CD4-positive, alpha-beta T cell treated with Interleukin-6 at 100 ng/mL for 8 hours (primary cell): Measurements from ENCODE around the gene CNR2.
A peak's percentile ranks its signal among the peaks of the same experiment; 100 is the strongest.
"Not testable (repeated sequence)": the region's sequence is repeated elsewhere in the genome, so short reads cannot be mapped to it uniquely, and the experiment has no call there.

ENCODE experiments used
- DNase-seq: peaks from one replicate; pipeline ENCODE4 v3.0.0-alpha.2; 2020; ENCODE audit warnings: mixed read lengths, low spot score

CNR2 gene

GRCh38 chr1:23834156-23834555 is 79.0 kb downstream of the CNR2 start:
- DNase-seq: not testable (repeated sequence)

DNA sequence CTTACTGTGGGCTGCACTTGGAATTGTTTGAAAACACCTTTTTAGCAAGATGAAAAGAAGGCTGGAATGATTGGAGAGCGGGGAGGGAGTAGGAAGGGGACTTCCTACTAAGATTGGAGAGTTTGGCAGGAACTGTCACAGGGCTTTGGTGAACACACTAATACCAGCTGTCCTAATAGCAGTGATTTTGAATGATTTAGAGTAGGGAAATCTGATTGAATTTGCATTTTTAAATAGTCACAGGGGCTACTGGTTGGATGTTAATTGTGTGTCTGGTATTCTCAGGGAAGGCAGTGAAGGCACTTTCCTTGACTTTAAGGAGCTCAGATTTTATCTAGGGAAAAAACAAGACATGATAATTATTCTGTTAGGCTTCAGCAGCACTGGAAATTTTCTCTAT is 85.4 kb downstream of the CNR2 start:
- DNase-seq: no peak

GRCh38 chr1:23826590-23826989 is 86.6 kb downstream of the CNR2 start:
- DNase-seq: not testable (repeated sequence)

DNA sequence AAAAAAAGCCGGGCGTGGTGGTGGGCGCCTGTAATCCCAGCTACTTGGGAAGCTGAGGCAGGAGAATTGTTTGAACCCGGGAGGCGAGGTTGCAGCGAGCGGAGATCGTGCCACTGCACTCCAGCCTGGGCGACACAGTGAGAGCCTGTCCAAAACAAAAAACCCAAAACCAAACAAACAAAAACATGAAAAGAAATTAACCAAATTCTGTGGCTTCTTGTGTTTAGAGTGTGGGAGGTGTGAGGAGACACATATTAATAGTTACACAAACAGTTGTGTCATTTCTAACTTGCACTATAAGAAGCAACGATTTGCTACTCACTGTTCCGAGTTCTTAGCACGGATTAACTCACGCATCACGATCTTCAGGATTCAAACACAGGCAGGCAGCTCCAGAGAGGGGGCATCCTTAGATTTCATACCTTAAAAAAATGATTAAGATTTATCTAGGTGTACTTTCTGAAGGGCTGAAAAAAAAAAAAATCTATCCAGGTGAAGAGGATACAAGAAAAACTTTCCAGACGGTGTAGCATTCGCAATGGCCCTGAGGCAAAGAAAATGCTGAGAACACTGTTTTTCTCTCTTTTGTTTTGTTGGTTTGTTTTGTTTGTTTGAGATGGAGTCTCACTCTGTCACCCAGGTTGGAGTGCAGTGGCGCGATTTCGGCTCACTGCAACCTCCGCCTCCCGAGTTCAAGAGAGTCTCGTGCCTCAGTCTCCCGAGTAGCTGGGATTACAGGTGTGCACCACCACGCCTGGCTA is 87.2 kb downstream of the CNR2 start:
- no peak for DNase-seq

DNA sequence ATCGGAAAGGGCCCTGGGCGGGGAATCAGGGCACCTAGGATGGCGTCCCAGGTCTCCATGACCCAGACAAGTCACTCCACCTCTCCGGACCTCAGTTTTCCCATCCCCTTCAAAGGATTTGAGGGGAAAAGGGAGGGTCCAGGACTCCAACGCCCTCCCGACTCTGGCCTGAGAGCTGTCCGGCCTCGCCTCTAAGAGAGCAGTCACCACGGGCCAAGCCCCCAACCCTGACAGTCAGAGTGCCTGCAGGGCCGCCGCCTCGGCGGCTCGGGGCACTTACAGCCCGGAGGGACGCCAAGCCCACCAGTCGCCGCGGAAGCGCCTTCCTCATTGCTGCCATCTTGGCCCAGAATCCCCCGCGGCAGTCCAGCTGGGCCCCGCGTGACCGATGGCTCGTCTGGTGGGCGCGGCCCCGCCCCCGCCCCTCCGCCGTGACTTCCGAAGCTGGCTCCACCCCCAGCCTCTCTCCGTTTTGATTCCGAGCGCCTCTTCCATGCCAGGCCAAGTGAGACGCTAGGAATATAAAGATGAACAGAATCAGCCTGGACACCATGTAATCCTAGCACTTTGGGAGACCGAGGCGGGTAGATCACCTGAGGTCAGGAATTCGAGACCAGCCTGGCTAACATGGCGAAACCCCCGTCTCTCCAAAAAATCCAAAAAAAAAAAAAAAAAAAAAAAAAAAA is 87.9 kb downstream of the CNR2 start, which contains the start of gene HMGCL:
HMGCL (minus strand) TSS at position 354 of the 686 bp plus-strand sequence; CDS start at position 340, 14 bp downstream.
- DNase-seq: peak; percentile 86

GRCh38 chr1:23824711-23825075 is 88.5 kb downstream of the CNR2 start:
- no peak for DNase-seq

DNA sequence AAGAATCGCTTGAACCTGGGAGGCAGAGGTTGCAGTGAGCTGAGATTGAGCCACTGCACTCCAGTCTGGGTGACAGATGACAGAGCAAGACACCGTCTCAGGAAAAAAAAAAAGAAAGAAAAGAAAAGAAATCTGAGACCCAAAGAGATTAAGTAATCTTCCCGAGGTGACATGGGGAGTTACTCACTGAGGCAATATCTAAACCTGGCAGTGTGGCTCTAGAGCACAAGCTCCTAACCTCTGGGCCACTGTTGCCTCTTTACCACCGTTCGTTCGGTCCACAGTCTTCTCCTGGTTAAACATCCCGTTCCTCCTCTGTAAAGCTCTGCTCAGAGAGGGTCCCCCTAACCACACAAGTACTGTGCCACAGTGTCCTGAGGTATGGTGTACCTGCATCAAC is 89.4 kb downstream of the CNR2 start:
- no peak for DNase-seq
